HG02840 (cell line): ENCODE data around the gene OR5H15.
"Not testable (repeated sequence)": the region's sequence is repeated elsewhere in the genome, so short reads cannot be mapped to it uniquely, and the experiment has no call there.

Source experiments
- ATAC-seq: cut with Tn5 transposase; IDR thresholded peaks from one replicate; pipeline ENCODE4 v1.9.1; 2021; ENCODE audit warnings: mild to moderate bottlenecking, moderate library complexity, moderate number of reproducible peaks; ENCODE audit not compliant: unreplicated experiment, low FRiP score

Gene OR5H15

DNA sequence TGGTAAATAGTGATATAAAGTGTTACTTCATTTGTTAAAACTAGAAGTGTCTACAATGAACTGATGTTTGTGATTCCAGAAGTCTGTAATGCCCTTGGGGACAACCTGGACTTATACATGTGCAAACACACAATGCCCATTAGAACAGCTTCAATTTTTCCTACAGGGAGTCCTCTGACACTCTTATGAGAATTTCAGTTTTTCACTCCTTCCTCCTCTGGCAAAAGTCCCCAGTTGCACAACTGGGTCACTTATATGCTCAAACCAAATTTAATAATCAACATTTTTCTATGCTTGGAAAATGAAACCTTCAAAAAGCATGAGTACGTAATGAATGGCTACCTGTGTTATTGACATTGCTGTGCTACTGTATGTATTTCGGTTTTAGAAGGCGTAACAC, at the start of gene OR5H15:
OR5H15 (plus strand) TSS at position 301 of the 400 bp plus-strand sequence. CDS start 2,004 bp downstream, outside the sequence.
- ATAC-seq: no peak

DNA sequence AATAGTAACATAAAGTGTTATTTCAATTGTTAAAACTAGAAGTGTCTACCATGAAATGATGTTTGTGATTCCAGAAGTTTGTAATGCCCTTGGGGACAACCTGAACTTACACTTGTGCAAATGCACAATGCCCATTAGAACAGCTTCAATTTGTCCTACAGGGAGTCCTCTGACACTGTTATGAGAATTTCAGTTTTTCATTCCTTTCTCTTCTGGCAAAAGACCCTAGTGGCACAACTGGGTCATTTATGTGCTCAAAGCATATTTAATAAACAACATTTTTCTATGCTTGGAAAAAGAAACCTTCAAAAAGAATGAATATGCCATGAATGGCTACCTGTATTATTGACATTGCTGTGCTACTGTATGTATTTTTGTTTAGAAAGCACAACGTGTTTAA, 36.1 kb upstream of the OR5H15 start, which contains the start of gene OR5H1:
OR5H1 (plus strand) TSS at position 301 of the 400 bp plus-strand sequence. CDS start 1,977 bp downstream, outside the sequence.
- ATAC-seq: no peak

DNA sequence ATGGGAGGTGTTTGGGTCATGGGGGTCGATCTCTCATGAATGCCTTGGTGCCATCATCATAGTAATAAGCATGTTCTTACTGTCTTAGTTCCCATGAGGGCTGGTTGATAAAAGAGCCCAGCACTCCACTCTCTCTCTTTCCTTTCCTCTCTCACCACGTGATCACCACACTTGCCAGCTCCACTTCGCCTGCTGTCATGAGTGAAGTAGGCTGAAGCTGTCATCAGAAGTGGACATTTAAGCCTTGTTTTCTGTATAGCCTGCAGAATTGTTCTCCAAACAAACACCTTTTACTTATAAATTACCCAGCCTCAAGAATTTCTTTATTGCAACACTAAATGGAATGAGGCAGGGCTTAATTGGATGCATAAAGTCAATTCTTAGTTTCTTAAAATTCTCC, 29.9 kb upstream of the OR5H15 start:
- ATAC-seq: no peak

DNA sequence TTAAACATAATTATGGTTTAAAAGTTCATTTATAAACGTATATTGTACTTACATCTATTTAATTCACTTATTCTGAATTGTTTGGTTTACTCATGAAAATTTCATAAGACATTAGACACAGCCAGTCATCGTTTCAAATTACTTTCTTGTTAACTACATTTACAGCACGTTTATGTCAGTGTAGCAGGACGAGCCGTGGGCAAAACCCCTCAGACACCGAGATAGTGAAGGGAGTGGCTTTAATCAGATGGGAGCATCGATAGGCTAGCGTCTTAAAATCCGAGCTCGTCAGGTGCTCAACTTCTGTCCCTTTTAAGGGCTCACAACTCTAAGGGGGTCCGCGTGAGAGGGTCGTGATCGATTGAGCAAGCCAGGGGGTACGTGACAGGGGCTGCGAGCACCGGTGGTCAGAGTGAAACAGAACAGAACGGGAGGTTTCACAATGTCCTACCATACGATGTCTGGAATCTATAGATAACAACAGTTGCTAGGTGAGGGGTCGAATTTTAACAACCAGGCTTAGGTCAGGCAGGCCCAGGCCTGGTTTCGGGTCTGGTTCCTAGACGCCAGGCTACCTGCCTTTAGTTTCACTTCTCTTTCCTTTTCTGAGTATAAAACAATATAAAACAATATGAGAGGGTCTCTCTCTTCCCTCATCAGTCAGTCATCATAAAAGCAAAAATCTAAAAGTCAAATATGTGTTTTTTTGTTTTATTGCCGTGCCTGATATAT, 28.5 kb upstream of the OR5H15 start:
- ATAC-seq: not testable (repeated sequence)

DNA sequence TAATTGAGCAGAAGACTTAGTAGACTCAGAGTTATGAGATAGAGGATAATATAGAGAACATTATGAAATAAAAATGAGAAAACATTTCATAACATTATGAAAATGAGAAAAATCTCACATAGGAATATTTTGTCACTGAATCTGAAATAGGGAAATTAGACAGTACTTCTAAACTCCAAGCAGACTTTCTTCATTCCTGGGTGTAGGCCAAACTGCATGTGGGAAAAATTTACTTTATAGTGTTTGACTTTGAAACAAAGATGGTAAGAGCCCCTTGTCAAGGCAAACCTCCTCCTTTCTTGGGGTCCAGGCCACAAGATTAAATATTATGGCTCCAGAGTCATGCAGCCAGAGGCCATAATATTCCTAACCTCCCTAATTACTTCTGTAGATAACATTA, 26.0 kb upstream of the OR5H15 start:
- no peak for ATAC-seq

DNA sequence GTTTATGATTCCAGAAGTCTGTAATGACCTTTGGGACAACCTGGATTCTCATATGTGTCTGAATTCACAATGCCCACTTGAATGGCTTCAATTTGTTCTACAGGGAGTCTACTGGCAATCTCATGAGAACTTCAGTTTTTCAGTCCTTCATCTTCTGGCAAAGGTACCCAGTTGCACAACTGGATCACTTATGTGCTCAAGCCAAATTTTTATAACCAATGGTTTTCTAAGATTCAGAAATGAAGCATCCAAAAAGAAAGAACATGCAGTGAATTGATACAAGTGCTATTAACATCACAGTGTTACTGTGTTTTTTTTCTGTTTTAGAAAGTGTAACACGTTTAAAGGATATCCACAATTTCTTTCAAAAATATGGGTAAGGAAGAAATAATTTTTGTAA, 19.3 kb upstream of the OR5H15 start, which contains the start of gene OR5H14:
OR5H14 (plus strand) TSS at position 301 of the 400 bp plus-strand sequence. CDS start 1,907 bp downstream, outside the sequence.
- no peak for ATAC-seq

DNA sequence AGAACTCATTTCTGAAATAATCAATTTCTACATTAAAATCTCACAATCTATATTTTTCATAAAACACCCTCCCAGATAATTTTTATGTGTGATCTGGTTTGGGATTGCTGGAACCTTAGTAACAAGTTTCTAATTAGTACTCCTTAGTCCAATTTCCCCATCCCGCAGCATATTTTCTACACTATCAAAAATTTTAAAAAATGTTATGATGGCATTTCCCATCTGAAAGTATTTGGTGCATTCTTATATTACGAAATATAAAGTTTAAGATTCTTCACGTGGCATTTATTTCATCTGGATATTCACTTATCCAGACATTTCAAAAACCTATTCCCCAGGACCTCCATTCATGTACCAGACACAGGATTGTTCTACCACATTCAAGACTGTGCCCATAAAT, 17.7 kb upstream of the OR5H15 start:
- no peak for ATAC-seq

DNA sequence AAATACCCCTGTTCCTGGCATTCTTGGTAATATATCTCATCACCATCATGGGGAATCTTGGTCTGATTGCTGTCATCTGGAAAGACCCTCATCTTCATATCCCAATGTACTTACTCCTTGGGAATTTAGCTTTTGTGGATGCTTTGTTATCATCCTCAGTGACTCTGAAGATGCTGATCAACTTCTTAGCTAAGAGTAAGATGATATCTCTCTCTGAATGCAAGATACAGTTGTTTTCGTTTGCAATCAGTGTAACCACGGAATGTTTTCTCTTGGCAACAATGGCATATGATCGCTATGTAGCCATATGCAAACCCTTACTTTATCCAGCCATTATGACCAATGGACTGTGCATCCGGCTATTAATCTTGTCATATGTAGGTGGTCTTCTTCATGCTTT, 17.0 kb upstream of the OR5H15 start:
- not testable (repeated sequence) for ATAC-seq

DNA sequence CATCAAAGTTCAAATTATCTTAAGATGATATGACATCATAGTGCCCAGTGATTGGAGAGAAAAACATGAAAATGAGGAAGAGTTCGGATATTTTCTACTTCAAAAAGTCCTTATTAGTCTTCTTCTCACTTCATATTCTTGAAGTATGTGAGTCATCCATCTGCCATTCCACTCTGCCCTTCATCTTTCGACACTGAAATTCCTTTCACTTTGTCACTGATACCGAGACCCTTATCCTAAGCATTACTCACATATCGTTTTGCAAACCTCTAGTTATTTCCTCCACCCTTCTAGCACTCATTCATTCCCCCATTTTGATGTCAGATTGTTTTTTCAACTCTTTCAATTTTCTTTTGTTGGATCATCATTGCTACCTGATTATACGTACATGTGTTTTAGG, 15.3 kb upstream of the OR5H15 start:
- ATAC-seq: no peak

DNA sequence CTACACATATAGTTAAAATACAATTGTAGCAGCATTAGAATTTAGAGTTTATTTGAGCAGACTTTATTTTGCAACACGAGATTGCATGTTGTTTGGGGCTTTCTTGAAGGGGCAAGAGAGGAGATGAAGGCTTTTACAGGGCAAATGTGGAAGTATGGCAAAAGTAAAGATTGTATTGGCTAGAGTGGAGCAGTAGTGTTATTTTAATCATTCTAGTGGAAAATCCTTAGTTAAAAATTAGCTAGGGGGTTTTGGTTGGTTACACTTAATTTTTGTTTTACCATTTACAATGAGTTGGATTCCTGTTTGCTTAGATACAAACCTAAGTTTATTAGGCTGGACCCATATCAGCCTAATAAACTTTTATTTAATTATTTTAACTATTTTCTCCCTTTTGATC, 4.6 kb downstream of the OR5H15 start:
- ATAC-seq: no peak

DNA sequence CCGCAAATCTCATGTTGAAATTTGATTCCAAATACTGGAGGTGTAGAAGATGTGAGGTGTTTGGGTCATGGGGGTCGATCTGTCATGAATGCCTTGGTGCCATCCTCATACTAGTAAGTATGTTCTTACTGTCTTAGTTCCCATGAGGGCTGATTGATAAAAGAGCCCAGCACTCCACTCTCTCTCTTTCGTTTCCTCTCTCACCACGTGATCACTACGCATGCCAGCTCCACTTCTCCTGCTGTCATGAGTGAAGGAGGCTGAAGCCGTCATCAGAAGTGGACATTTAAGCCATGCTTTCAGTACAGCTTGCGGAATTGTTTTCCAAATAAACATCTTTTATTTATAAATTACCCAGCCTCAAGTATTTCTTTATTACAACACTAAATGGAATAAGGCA, 6.1 kb downstream of the OR5H15 start:
- no peak for ATAC-seq

DNA sequence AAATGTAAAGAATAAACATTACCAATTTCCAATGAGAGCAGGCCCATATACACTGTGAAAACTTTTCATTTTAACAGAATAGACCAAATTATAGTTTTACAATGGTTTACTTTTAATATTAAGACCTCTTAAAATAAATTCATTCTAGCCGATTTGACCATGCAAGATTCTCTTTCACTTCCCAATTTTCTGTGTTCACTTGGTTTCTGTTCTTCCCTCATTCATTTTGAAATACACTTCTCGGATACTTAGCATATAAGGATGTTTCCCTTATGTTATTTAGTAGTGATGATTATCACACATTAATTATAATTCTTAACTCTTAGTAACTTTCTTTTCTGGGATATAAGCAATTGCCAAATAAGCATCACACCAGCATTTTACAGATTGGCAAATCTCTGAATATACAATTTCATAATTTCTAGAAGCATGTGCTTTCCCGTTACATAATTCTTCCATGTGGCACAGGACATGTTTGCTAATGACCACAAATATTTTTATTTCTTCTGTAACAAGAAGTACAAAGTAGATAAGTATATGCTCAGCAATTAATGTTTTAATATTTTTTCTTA, 13.9 kb downstream of the OR5H15 start:
- ATAC-seq: no peak

DNA sequence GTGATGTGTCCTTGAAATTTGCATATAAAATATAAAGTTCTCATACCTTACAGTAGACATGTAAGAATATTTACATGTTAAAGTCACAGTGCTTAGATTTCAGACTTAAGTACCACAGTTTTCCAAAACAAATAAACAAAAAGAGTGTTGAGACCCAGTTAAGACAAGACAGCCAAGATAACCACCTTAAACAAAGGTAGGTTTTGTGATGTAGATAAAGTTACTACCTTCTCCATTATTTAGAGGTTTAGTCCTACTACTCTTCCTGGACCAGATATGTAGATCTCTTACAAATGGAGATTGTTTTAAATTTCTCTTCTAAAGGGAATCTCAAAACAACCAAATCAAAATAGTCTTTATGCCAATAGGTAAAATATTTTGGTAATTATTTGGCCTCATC, 15.7 kb downstream of the OR5H15 start:
- no peak for ATAC-seq

DNA sequence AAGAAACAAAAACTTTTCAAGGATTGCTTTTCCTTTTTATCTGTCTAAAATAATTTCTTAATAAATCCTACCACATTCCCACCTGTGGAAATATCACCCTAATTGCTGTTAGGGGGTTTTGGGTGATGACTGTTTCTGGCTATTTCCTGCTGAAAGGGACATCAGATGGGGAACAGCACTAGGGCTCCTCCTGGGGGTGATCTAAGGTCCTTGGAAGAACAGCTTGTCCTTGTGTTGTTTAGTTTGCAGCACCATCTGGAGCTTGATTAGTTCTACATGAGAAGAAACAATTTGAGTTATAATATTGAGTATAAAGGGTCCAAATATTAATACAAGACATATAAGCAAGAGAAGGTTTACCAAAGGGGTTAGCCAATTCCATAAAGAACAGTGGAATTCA, 18.7 kb downstream of the OR5H15 start:
- no peak for ATAC-seq

DNA sequence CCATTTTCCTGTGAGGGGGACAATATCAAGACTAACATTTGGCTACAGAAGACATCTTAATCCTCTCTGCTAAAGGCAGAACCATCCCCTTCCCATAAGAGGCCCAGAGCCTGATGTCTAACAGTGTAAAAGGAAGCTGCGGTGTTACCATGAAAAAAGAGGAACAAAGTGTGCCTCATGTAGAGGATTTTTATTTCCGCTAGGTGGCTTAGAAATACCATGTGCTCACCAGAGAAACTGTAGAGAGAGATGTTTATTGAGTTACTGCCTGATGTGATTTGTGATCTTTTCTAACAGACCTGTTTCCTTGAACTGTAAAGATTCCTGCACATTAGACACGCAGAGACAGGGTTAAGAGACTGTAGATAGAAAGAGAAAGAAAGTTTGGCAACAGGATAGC, 22.0 kb downstream of the OR5H15 start:
- no peak for ATAC-seq

DNA sequence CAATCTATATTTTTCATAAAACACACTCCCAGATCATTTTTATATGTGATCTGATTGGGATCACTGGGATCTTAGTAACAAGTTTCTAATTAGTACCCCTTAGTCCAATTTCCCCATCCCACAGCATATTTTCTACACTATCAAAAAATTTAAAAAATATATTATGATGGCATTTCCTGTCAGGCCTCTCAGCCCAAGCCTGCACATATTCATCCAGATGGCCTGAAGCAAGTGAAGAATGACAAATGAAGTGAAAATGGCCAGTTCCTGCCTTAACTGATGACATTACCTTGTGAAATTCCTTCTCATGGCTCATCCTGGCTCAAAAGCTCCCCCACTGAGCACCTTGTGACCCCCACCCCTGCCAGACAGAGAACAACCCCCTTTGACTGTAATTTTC, 24.4 kb downstream of the OR5H15 start:
- not testable (repeated sequence) for ATAC-seq

DNA sequence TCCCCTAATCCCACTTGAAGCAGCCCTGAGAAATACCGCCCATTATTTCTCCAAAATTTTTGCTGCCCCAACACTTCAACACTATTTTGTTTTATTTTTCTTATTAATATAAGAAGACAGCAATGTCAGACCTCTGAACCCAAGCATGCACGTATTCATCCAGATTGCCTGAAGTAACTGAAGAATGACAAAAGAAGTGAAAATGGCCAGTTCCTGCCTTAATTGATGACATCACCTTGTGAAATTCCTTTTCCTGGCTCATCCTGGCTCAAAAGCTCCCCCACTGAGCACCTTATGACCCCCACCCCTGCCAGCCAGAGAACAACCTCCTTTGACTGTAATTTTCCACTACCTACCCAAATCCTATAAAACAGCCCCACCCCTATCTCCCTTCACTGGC, 29.8 kb downstream of the OR5H15 start:
- ATAC-seq: not testable (repeated sequence)

DNA sequence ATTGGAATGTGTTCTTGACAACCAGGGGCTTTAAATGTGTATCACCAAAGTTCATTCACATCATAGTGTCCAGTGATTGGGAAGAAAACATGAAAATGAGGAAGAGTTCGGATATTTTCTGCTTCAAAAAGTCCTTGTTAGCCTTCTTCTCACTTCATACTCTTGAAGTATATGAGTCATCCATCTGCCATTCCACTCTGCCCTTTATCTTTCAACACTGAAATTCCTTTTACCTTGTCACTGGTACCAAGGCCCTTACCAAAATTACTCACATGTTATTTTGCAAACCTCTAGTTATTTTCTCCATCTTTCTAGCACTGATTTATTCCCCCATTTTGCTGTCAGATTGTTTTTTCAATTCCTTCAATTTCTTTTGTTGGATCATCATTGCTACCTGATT, 32.5 kb downstream of the OR5H15 start:
- ATAC-seq: no peak

DNA sequence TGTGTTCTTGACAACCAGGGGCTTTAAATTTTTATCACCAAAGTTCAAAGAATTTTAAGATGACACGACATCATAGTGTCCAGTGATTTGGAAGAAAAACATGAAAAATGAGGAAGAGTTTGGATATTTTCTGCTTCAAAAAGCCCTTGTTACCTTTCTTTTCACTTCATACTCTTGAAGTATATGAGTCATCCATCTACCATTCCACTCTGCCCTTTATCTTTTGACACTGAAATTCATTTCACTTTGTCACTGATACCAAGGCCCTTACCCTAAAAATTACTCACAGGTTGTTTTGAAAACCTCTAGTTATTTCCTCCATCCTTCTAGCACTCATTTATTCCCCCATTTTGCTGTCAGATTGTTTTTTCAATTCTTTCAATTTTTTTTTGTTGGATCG, 42.7 kb downstream of the OR5H15 start:
- no peak for ATAC-seq

DNA sequence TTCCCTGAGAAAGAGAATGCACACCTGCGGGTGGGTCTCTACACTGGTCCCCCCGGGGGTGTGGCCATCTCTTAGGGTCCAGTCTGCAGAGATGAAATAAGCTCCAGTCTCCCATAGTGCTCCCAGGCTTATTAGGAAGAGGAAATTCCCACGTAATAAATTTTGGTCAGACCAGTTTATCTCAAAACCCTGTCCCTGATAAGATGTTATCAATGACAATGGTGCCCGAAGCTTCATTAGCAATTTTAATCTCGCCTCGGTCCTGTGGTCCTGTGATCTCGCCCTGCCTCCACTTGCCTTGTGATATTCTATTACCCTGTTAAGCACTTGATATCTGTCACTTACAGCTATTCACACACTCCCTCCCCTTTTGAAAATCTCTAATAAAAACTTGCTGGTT, 46.8 kb downstream of the OR5H15 start:
- ATAC-seq: no peak

DNA sequence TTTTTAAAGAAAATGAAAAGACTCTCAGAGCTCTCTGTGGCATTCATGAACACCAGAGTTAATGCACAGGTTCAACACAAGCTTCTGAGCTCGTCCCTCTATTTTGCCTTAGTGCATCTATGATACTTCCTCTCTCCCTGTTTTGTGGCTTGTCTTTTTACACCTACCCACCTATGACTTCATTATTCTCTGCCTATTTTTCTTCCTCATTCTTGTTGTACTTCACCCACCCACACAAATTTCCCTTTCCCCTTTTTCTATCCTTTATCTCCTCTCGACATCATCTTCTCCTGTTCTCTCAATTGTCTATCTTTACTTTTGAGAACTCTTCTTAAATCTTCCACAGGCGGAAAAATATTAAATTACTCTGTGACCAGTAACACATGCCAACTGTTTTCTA, 48.6 kb downstream of the OR5H15 start:
- no peak for ATAC-seq
